NCI-H524 treated with DMSO at 0.1 percent for 48 hours (cell line): ENCODE results near the gene CLCN7.
"Not testable (repeated sequence)": the region's sequence is repeated elsewhere in the genome, so short reads cannot be mapped to it uniquely, and the experiment has no call there.

Source experiments
- DNase-seq: peaks from one replicate; lab custom pipeline; 2025; lab: John Stamatoyannopoulos, UW

The CLCN7 gene

GRCh38 chr16:1445518-1446203 is 29.2 kb downstream of the CLCN7 start:
- DNase-seq, result no peak

GRCh38 chr16:1444730-1445517 is 29.9 kb downstream of the CLCN7 start:
- no peak for DNase-seq

- DNase-seq, result no peak
These were observed 30.7 kb downstream of the CLCN7 start, which contains the start of gene CCDC154 for GRCh38 chr16:1443980-1444729. Gene CCDC154 (minus strand): TSS chr16:1444556. CDS start chr16:1444322, 234 bp downstream.

GRCh38 chr16:1443403-1443973 is 31.3 kb downstream of the CLCN7 start:
- no peak for DNase-seq

GRCh38 chr16:1442697-1443096 is 32.1 kb downstream of the CLCN7 start:
- no peak for DNase-seq

GRCh38 chr16:1441391-1441829 is 33.4 kb downstream of the CLCN7 start:
- DNase-seq, result no peak

GRCh38 chr16:1439699-1440074 is 35.1 kb downstream of the CLCN7 start:
- DNase-seq, result not testable (repeated sequence)

GRCh38 chr16:1439058-1439698 is 35.6 kb downstream of the CLCN7 start:
- DNase-seq, result no peak

- DNase-seq, result no peak
These were observed 36.4 kb downstream of the CLCN7 start for GRCh38 chr16:1438229-1439057.

- no peak for DNase-seq
These were observed 37.2 kb downstream of the CLCN7 start for GRCh38 chr16:1437606-1438005.

GRCh38 chr16:1436731-1437355 is 38.0 kb downstream of the CLCN7 start:
- no peak for DNase-seq

GRCh38 chr16:1435921-1436697 is 38.7 kb downstream of the CLCN7 start:
- no peak for DNase-seq

GRCh38 chr16:1434644-1435592 is 39.9 kb downstream of the CLCN7 start:
- no peak for DNase-seq

- DNase-seq, result no peak
These were observed 41.1 kb downstream of the CLCN7 start for GRCh38 chr16:1433756-1434155.

GRCh38 chr16:1433263-1433560 is 41.6 kb downstream of the CLCN7 start:
- DNase-seq, result no peak

GRCh38 chr16:1432388-1433262 is 42.2 kb downstream of the CLCN7 start:
- no peak for DNase-seq

- DNase-seq, result no peak
These were observed 43.1 kb downstream of the CLCN7 start for GRCh38 chr16:1431497-1432270.
